ENCODE data around the gene AK2. TPM values are rescaled to one million over a fixed set of nuclear protein-coding genes. Genes with fewer than 3 reads are reported as not detected.
"Not testable (repeated sequence)": the region's sequence is repeated elsewhere in the genome, so short reads cannot be mapped to it uniquely, and the experiment has no call there.

AK2 gene
- total RNA-seq (2014; rRNA removed; shearing (Covaris generic); ENCODE audit: low replicate concordance): 302 and 372 TPM in 2 replicates

DNA sequence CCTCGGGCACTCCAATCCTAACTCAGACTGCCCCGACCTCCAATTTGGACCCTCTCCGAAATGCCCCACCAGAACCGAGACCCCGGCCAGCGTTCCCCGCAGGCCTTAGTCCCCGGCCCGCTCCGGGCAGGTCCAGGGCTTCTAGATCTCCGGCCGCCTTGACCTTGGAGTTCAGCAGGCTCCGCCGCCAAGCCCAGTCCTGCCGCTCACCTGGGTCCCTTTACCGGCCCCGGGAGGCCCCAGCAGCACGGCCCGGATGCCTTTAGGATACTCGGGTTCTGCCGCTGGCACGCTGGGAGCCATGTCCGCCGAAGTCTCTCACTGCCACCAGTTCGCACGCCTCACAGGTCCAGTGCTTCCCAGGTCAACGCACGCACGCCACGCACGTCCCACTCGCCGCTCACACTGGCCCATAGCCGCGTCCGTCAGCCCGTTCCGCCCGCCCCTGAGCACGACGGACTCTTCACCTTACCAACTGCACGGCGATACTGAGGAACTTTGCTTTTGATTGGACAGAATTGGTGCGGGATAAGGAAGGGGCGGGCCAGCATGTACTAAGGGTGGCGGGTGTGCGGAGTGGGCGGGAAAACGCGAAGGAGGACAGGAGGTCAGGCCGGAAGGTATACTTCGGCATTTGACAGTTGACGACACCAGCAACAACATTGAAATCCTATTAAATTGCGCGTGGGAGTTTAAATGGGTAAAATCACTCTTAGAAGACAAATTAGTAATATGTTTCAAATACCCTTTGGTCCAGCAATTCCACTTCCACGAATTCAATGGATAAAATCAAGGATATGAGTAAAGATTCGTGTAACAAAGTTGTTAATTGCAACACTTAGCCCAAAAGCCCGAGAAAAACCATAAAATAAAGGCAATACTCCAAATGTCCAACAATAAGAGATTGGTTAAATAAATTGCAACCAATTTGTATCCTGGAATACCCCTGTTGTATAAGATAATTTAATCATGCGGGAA lies at the start of gene AK2:
Gene AK2, minus strand, starts transcription at position 358 of the 978 bp plus-strand sequence. Its CDS starts 55 bp downstream, at position 303.
- H3K4me3 ChIP-seq: peak within 1 kb of the TSS; percentile 95
- peaks cover 33% of the 10 kb centered on the region for H3K36me3 ChIP-seq
- no peaks in the 10 kb centered on the region for H3K27me3 ChIP-seq
- H3K9me3 ChIP-seq: no peaks in the 10 kb centered on the region
- peak; percentile 98 for DNase-seq

DNA sequence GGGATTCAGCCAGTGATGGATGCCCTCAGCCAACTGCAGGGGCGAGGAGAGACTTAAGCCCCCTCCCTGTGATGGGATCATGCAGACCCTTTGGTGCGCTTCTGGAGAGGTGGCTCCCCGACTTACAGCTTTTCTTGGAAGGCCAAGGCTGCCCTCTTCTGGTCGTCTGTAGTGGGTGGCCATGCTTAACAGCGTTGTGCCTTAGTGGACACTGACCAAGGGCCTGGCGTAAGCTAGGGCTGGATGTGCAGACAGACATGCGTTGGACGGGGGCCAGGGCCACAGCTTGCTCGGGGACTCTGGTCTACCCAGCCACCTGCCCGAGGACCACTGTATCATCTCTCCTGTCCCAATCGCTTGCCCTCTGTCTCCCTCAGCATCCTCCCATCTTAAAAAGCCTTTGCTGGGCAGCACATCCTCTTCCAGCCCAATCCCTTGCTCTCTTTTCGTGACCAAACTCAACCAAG lies 49.7 kb upstream of the AK2 start:
- peak; percentile 52 for DNase-seq
- H3K27me3 ChIP-seq: peaks cover 4% of the 10 kb centered on the region; the same call in 1 of the 2 replicates
- H3K36me3 ChIP-seq: no peaks in the 10 kb centered on the region
- H3K9me3 ChIP-seq: no peaks in the 10 kb centered on the region
- H3K4me3 ChIP-seq: no peak overlapping the region

DNA sequence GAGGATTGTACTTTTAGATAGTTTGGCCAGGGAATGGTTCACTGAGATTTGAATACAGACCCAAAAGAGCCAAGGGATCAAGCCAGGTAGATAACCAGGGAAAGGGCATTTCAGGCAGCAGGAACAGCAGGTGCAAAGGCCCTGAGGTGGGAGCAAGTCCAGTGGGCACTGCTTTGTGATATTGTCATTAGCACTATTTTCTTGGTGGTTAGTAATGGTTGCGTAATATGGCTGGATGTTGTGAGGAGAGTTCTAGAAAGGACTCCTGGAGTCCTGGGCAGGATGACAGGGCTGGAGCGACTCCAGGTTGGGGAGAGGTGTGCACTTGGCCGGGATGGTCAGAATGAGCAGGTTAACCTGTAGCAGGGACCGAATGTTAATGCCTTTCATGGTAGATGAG lies 48.6 kb upstream of the AK2 start:
- no peak for DNase-seq
- H3K9me3 ChIP-seq: no peaks in the 10 kb centered on the region

DNA sequence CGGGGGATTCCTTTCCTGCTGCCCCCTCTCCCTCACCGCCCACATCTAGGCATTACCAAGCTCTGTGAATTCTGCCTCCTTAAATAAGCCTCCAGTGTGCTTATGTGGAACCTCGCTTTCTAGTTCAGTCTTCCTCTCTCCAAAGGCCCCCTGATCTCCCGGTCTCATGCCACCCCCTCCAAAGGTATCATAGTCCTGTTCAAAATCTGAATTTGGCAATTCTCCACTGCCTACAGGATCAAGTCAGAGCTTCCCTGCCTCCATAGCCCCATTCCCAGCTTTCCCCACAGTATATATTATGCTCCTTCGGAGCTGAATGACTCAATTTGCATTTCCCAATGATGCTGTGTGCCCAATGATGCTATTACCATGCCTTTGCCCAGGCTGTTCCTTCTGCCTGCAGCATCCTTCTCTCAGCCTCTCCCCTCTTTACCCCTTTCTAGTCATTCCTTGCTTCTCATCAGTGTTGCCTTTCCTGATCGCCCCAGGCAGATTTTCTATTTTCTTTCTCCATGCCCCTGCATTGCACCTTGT lies 46.0 kb upstream of the AK2 start:
- DNase-seq: no peak
- Histone ChIP-seq H3K9me3 (no peaks in the 10 kb centered on the region), H3K27me3 (peaks cover 4% of the 10 kb centered on the region; the same call in 1 of the 2 replicates), H3K4me3 (no peak overlapping the region), H3K36me3 (no peaks in the 10 kb centered on the region)

More for the DNA sequence above, 48.6 kb upstream of the AK2 start:
- Histone ChIP-seq H3K36me3 (no peaks in the 10 kb centered on the region), H3K4me3 (no peak overlapping the region), H3K27me3 (peaks cover 4% of the 10 kb centered on the region; the same call in 1 of the 2 replicates)

DNA sequence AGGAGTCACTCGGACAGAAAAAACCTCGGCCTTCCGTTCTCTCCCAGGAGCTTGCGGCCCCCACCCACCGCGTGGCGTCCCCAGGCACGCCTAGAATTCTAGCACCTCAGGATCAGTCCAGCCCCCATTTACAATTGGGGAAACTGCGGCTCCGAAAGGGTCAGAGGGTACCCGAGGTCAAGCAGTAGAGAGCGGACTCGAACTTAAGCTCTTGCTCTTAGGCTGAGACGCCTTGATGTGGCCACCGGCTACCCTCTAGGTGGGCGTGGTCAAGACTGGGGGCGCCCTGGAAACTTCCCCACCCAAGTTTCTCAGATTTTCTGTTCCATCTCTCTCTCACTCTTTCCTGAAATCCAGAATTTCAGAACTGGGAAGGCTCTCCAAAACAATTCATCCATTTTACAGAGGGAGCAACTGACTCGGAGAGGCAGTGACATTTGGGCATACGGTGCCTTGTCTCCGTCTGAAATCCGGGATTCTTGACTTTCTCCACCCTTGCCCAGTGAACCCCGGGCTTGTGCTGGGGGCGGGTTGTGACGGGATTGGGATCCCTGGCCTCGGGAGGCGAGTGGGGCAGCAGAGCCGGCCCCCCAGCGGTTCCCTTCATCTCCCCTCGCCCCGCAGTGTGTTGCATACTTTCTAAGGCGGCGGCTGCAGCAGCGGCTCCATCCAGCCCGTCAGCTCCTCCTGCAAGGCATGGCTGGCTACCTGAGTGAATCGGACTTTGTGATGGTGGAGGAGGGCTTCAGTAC lies 45.0 kb upstream of the AK2 start:
- no peak for DNase-seq
- Histone ChIP-seq H3K9me3 (no peaks in the 10 kb centered on the region), H3K27me3 (peaks cover 4% of the 10 kb centered on the region; the same call in 1 of the 2 replicates), H3K36me3 (no peaks in the 10 kb centered on the region), H3K4me3 (peak overlapping the region; percentile 55)

DNA sequence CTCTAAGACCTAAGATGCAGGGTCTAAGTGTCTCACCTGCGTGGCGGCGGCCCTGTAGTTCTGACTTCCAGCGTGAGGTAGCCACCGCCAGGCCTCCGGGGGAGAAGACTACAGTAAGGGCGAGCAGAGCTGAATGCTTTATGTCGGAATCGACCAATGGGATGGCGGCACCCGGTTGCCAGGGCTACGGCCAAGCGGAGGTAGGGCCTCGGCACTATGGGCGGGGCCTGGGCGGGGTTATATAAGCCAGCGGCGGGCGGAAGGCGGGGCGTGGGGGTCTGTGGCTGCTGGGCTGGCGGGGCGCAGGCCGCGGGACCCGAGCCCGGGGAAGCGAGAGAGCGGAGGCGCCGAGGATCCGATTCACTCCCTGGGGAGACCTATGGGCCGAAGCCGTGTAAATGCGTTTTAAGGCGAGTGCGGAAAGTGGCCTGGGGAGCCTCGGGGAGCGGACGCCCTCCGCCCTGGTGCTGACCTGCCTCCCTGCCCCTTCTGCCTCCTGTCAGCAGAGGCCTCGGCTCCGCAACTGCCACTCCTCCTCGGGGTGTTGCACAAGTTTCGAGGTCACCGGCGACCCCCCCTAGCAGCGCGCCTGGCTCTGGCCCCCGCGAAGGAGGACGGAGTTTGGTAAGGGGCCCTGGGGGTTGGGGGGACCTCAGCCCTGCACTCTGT lies 44.3 kb upstream of the AK2 start, which contains the start of gene AZIN2:
Gene AZIN2, plus strand, starts transcription at position 269 of the 669 bp plus-strand sequence. CDS start 1,097 bp downstream, outside the sequence.
- H3K27me3 ChIP-seq: peaks cover 4% of the 10 kb centered on the region; the same call in 1 of the 2 replicates

DNA sequence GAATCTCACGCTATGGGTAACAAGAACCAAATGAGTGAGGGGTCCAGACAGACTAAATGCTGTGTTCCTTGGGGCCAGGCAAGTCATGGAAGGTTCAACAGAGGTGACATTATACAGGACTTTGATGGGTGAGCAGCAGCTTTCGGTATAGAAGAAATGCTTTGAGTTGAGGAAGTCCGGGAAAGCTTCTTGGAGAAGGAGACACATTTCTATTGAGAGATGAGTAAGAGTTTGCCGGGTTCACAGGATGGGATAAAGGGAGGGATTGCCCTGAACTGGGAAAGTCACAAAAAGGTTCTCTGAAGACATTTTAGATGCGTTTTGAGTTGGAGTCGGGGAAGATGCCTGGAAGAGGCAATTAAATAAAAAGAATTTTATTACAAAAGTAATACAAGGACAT lies 43.7 kb upstream of the AK2 start:
- H3K9me3 ChIP-seq: no peaks in the 10 kb centered on the region
- no peak for DNase-seq
- H3K36me3 ChIP-seq: no peaks in the 10 kb centered on the region
- H3K4me3 ChIP-seq: peak overlapping the region; percentile 55
- H3K27me3 ChIP-seq: peaks cover 4% of the 10 kb centered on the region; the same call in 1 of the 2 replicates

More for the DNA sequence above, 44.3 kb upstream of the AK2 start, which contains the start of gene AZIN2:
- peak; percentile 93 for DNase-seq
- Histone ChIP-seq H3K36me3 (no peaks in the 10 kb centered on the region), H3K4me3 (peak within 1 kb of the TSS; percentile 55), H3K9me3 (no peaks in the 10 kb centered on the region)

DNA sequence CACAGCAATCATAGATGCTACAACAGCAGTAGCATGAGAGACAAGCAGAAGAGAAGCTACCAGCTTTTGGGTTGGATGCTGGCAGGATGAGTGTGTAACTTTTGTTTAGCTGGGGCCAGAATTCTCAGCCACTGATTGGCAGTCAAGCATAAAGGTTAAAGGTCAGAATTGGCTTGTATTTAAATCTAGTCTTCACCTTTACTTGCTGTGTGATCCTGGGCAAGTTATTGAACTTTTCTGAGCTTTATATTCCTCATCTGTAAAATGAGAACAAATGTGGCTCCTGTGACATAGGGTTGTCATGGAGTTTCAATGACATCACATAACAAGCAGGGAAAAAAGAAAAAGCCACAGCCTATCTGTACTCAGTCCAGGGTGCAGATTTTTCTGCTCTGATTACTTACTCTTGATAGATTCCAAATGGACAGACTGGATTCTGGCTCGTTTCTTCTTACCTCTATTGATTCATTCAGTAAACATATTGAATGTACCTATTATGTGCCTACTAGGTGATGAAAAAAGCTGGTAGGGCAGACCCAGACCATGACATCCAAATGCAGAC lies 41.4 kb upstream of the AK2 start:
- DNase-seq: no peak
- no peaks in the 10 kb centered on the region for H3K9me3 ChIP-seq
- H3K36me3 ChIP-seq: no peaks in the 10 kb centered on the region
- H3K4me3 ChIP-seq: no peak overlapping the region
- peaks cover 4% of the 10 kb centered on the region; the same call in 1 of the 2 replicates for H3K27me3 ChIP-seq

DNA sequence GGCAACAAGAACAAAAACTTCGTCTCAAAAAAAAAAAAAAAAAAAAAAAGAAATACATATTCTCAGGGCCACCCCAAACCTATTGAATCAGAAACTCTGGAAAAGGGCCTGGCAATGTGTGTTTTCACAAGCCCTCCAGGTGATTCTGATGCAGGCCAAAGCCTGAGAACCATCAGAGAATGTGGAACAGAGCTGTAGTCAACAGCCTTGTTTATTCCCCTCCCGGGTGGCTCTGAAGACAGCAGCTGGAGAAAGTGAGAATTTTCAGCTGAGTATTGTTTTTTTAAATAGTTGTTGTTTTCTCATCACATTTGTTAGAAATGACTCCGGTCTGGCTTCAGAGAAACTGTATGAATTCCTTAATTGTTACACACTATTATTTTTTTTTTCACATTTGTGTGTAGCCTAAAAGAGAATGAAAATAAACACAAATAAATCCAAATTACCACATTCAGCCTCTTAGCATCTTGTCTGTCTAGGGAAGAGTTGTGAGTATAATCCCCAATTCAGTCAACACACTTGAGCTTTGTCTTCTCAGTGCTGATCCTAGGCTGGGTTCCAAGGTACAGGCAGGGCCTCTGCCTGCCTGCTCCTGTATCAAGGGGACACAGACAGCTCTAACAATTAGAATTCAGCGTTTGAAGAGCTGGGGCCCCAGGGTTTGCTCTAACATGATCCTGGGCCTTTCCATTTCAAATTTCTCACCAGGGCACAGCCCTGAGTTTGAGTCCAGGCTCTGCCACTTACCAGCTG lies 37.7 kb upstream of the AK2 start:
- Histone ChIP-seq H3K27me3 (no peaks in the 10 kb centered on the region), H3K9me3 (no peaks in the 10 kb centered on the region), H3K36me3 (no peaks in the 10 kb centered on the region), H3K4me3 (no peak overlapping the region)
- DNase-seq: no peak

DNA sequence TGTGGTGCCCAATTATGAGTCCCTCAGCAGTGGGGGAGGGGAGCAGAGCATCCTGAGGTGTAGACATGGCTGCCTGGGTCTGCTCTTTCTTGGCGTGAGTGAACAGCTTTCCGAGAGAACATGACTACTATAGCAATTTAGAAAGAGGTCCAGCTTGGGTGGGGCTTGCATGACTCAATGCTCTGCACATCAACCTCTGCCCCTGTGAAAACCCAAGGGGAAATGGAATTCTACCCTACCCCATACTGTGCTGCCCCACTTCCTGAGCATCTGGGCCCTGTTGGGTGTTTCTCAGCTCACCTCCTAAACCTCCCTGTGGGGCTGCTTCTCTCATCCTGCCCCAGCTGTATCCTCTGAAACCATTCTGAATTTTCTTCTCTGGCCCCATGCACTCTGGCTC lies 36.0 kb upstream of the AK2 start:
- H3K36me3 ChIP-seq: no peaks in the 10 kb centered on the region
- H3K4me3 ChIP-seq: no peak overlapping the region
- DNase-seq: no peak
- H3K9me3 ChIP-seq: no peaks in the 10 kb centered on the region
- no peaks in the 10 kb centered on the region for H3K27me3 ChIP-seq

DNA sequence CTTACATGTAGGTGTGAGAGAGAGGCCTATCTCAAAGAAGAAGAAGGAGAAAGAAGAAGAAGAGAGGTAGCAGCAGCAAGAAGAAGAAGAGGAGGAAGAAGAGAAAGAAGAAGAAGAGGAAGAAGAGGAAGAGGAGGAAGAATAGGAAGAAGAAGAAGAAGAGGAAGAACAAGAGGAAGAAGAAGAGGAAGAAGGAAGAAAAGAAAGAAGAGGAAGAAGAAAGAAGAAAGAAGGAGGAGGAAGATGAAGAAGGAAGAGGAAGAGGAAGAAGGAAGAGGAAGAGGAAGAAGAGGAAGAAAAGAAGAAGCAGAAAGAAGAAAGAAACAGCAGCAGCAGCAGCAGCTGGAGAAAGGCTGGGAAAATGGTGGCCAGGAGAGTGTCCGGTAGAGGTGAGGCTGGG lies 33.9 kb upstream of the AK2 start:
- Histone ChIP-seq H3K27me3 (no peaks in the 10 kb centered on the region), H3K9me3 (0 out of 2 replicates have a peak, but pooled peaks cover 2% of the 10 kb centered on the region)
- no peak for DNase-seq

DNA sequence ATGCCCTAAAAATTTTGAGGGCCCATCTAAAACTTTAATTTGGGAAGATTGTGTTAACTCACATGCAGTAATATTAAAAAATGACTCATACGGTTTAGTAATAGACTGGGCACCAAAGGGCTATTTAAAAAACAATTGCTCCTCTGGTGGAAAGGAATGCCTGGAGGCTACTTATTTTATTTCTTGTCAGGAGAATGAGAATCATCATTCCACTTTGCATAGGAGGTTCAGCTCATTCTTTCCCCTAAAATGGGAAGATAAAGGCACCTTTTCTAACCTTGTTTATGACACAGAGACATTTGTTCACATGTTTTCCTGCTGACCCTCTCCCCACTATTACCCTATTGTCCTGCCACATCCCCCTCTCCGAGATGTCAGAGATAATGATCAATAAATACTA lies 31.4 kb upstream of the AK2 start:
- peaks cover 21% of the 10 kb centered on the region for H3K9me3 ChIP-seq
- H3K4me3 ChIP-seq, DNase-seq, H3K36me3 ChIP-seq, H3K27me3 ChIP-seq: not testable (repeated sequence)

More for the DNA sequence above, 33.9 kb upstream of the AK2 start:
- no peaks in the 10 kb centered on the region for H3K36me3 ChIP-seq
- no peak overlapping the region for H3K4me3 ChIP-seq

DNA sequence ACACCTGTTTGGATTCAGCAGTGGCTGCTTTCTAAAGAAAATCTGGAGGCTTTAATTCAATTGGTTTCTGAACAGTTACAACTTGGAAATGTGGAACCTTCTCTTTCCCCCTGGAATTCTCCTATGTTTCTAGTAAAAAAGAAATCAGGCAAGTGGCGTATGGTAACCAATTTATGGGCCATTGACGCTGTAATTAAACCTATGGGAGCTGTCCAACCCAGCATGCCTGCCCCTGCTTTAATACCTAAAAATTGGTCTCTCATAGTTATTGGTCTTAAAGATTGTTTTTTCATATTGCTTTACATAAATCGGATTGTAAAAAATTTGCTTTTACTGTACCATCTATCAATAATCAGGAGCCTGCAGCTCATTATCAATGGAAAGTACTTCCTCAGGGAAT lies 29.8 kb upstream of the AK2 start:
- H3K9me3 ChIP-seq: peaks cover 31% of the 10 kb centered on the region
- not testable (repeated sequence) for H3K36me3 ChIP-seq, H3K27me3 ChIP-seq, DNase-seq, H3K4me3 ChIP-seq

DNA sequence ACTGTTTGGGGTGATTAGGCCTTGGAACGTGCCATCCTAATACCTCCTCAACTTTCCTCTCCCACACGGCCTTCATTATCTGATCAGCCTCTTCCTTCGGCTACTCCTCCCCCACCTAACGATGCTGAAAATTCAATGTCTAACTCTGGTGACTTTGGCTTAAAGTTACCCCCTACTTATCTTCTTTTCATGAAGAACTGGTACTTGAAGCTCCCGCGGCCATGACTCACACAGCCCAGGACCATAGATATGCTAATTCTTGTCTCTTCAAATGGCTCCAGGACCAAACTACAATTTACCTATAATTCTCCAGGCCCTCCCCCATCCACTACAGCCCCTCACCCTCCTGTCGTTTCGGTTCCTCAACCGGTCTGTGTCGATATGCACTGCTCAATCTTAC lies 28.6 kb upstream of the AK2 start:
- no peak for DNase-seq
- Histone ChIP-seq H3K36me3 (no peaks in the 10 kb centered on the region), H3K4me3 (no peak overlapping the region), H3K9me3 (peaks cover 33% of the 10 kb centered on the region), H3K27me3 (no peaks in the 10 kb centered on the region)

DNA sequence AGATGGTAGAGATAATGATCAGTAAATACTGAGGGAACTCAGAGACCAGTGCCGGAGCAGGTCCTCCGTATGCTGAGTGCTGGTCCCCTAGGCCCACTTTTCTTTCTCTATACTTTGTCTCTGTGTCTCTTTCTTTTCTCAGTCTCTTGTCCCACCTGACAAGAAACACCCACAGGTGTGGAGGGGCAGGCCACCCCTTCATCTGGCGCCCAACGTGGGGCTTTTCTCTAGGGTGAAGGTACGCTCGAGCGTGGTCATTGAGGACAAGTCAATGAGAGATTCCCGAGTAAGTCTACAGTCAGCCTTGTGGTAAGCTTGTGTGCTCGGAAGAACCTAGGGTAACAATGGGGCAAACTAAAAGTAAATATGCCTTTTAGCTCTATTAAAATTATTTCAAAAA lies 27.6 kb upstream of the AK2 start:
- not testable (repeated sequence) for H3K36me3 ChIP-seq, H3K27me3 ChIP-seq, DNase-seq, H3K4me3 ChIP-seq
- H3K9me3 ChIP-seq: peaks cover 33% of the 10 kb centered on the region

Measured in MG63 (cell line).